Epithelial cell of proximal tubule (primary cell): ENCODE measurements around the gene TMEM269. TPM values are rescaled to one million over a fixed set of nuclear protein-coding genes. Genes with fewer than 3 reads are reported as not detected.
A peak's percentile ranks its signal among the peaks of the same experiment; 100 is the strongest.

Experiments
- DNase-seq: peaks from one replicate; pipeline ENCODE4 v3.0.0-alpha.2; 2011; ENCODE audit warnings: low read depth
- H3K4me3 ChIP-seq: 2 replicates; pipeline ENCODE4 v1.5.1; 2011; ENCODE audit warnings: low read depth, mild to moderate bottlenecking, low read length
- CTCF ChIP-seq: conservative IDR thresholded peaks from 2 replicates; pipeline ENCODE4 v1.5.1; 2012; ENCODE audit warnings: low read depth, mild to moderate bottlenecking, low read length
- total RNA-seq: library from RNA; depleted of rRNA; stranded (reverse); fragments of >200 nt; gene quantifications from 2 replicates; pipeline ENCODE4 v1.2.3, GENCODE V29; 2015

The TMEM269 gene
- total RNA-seq, result not detected in 2 replicates

GRCh38 chr1:42784946-42785693 lies at the start of gene TMEM269:
TSS of gene TMEM269 (plus strand) at chr1:42784991. CDS start at chr1:42789894, 4,903 bp downstream.
- no peak for DNase-seq
- H3K4me3 ChIP-seq, result peak within 1 kb of the TSS; percentile 40
- TF ChIP-seq CTCF, result no peak

- no peak for TF ChIP-seq CTCF
- DNase-seq, result no peak
- no peak overlapping the region for H3K4me3 ChIP-seq
These were observed 49.7 kb upstream of the TMEM269 start for GRCh38 chr1:42735056-42735455.

GRCh38 chr1:42735477-42736105 lies 49.2 kb upstream of the TMEM269 start:
- no peak for DNase-seq
- no peak overlapping the region for H3K4me3 ChIP-seq
- TF ChIP-seq CTCF, result no peak

GRCh38 chr1:42736152-42736551 lies 48.6 kb upstream of the TMEM269 start:
- DNase-seq, result no peak

GRCh38 chr1:42736571-42737200 lies 48.1 kb upstream of the TMEM269 start:
- no peak overlapping the region for H3K4me3 ChIP-seq
- no peak for DNase-seq
- no peak for TF ChIP-seq CTCF

More at GRCh38 chr1:42736152-42736551, 48.6 kb upstream of the TMEM269 start:
- no peak overlapping the region for H3K4me3 ChIP-seq
- TF ChIP-seq CTCF, result peak; percentile 42

GRCh38 chr1:42737257-42737656 lies 47.5 kb upstream of the TMEM269 start:
- peak; percentile 12 for TF ChIP-seq CTCF
- DNase-seq, result no peak
- no peak overlapping the region for H3K4me3 ChIP-seq
